GM20431 (cell line): ENCODE data around the gene DIAPH3.

Experiments used
- in situ Hi-C: fragments of 300-500 bp; cut with MseI, MboI; formaldehyde crosslinking; loops from one replicate; pipeline ENCODE4 v1.15.0; 2020; ENCODE audit warnings: low sequenced_read_pairs; ENCODE audit not compliant: unreplicated experiment

The DIAPH3 gene

DNA sequence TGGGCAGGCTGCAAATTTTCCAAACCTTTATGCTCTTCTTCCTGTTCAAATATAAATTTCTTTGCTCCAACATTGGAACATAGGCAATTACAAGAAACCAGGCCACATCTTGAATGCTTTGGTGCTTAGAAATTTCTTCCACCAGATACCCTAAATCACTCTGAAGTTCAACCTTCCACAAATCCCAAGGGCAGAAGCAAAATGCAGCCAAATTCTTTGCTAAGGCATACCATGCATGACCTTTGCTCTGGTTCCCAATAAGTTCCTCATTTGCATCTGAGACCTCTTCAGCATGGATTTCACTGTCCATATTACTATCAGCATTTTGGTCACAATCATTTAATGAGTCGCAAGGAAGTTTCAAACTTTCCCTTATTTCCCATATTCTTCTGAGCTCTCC lies 130.9 kb downstream of the DIAPH3 start:
- in situ Hi-C loops: no loop called here

DNA sequence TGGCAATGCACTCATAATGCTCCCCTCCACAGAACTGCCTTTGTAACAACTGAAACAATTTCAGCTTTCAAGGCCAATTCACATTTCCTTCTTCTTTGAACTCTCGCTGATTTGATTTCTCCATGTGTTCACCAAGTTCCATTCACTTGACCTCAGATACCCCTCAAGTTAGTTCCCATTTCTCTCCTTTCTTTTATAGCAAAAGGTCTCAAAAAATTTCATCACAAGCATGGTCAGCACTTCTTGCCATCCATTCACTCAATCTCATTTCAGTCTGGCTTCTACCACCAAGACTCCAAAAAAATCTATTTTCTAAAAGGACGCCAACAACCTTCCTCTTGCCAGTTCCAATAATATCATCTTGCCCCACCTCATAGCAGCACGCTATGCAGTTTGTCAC lies 135.7 kb downstream of the DIAPH3 start:
- in situ Hi-C loops: no loop called here

DNA sequence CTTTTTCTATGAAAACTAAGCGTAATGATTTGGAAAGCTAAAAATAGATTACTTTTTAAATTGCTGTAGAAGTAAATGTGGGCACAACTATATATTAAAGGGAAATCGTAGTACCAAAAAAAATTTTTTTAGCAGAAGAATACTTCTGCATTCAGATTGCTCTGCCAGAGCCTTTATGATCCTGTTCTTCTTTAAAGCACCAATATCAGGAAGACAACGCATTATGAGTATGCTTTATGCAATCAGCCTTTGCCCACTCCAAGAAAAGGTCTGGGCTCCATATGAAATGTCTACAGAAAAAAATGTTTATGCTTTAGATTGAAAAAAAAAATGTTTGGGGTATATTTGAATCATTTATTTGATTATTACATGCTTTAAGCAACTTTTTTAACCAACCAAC lies 137.4 kb downstream of the DIAPH3 start:
- in situ Hi-C loops: no loop called here

DNA sequence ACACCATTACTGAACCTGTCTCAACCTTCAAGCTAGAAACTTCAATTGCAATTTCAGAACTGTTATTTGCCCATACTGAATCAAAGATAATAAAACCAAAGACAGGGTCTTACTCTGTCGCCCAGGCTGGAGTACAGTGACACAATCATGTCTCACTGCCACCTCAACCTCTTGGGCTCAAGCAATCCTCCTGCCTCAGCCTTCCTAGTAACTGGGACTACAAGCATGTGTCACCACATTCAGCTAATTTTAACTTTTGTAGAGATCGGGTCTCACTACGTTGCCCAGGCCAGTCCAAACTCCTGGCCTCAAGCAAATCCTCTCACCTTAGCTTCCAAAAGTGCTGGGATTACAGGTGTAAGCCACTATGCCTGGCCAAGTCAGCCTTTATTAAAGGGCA lies 143.4 kb downstream of the DIAPH3 start:
- in situ Hi-C loops: no loop called here

DNA sequence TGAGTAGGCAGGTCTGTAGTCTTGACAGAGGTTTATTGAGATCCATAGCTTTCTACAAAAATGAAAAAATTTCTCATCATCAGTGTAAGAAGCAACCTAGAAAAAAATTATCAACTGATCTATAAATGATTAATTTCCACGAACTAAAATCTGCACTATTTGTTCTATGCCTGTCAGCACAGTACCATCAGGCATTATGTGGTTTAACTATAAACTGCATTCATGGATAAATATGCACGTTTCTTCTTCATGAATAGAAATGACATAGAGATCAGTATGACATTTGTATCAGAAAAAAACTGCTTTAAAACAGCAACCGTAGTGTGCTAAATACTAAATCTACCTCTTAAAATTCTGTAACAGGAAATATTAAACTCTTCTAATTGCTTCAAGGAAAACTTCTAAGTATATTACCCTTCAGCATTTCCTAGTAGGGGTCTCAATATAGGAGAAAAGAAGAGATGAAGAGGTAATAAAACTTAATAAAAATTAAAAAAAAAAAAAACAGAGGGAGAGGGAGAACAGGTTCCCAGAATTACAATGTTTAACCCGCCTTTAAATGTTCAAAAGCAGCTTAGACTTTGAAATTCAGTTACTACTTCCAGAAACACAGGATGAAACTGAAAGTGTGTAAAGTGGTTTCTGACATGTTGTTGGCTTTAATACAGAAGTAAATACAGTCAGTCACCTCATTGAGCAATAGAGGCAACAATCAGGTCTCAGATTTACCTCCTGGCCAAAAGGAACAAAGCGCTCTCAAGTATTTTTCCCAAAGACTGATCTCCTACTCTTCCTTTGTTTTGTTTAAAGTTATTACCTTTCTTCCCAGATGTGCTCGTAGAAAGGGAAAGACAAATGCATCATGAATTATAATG lies 144.4 kb downstream of the DIAPH3 start:
- in situ Hi-C loops: no loop called here

DNA sequence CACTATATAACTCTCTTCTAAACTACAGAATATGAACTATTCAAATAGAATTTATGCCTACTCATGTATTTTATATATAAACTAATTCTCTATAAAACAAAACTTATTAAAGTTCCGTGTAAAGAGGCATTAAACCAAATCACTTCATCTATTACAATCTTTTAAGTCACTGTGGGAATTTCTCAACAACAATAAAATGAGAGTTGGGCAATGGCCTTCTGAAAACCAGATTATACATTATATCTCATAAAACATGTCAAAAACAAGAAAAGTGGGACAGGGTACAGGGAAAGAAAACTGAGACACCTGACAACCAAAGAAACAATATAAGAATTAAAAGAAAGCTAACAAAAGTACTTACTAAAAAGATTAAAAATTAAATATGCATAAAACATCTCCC lies 145.2 kb downstream of the DIAPH3 start:
- in situ Hi-C loops: no loop called here

DNA sequence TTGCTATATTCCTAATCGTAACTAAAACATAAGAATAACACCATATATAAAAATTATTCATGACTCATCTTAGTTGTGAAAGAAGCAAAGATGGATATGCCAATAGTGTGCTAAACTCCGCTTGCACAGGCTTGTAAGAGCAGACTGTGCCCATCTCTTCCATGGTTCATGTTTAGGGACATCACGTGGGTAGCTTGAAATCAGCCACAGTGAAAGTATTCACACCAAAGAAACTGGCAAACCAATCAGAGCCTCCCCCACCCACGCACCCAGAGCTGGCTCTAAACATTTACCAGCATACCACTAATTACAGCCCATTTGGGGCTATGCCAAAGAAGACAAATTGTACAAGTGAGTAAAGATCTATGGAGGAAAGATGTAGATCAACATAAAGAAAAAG lies 147.5 kb downstream of the DIAPH3 start:
- in situ Hi-C loops: no loop called here

DNA sequence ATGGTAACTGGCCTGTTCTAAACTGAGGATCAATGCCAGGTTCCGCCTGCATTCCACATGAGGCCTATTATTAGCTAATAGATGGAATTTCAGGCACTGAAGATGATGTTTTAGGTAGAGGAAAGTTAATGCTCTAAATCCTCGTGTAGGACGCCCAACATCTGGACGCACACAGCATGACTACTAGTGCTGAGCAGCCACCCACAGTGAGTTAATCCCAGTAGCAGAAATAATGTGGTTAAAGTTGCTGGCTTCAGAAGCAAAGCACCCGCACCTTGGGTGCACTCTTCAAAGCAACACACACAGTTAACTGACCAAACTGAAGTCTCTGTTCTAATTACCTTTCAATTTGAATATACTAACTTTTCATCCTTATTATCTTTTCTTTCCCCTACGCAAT lies 150.6 kb downstream of the DIAPH3 start:
- in situ Hi-C loops: no loop called here

DNA sequence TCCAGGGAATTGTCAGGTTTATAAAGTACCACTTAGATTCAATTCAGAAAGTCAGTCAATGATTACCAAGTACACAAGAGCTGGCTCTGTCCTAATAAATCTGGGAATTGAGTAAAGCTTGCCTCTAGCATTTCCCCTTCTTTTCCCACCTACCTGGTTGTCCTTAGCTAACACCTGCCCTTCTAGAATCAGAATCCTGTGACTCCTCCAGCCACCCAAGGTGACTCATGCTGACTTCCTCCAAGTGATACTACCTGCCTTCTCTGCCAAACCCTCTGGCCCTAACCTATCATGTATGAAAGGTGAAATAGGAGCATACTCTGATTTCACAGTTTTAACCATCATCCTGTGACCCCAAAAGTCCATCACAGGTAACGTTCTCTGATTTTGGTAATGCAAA lies 151.2 kb downstream of the DIAPH3 start:
- in situ Hi-C loops: no loop called here

DNA sequence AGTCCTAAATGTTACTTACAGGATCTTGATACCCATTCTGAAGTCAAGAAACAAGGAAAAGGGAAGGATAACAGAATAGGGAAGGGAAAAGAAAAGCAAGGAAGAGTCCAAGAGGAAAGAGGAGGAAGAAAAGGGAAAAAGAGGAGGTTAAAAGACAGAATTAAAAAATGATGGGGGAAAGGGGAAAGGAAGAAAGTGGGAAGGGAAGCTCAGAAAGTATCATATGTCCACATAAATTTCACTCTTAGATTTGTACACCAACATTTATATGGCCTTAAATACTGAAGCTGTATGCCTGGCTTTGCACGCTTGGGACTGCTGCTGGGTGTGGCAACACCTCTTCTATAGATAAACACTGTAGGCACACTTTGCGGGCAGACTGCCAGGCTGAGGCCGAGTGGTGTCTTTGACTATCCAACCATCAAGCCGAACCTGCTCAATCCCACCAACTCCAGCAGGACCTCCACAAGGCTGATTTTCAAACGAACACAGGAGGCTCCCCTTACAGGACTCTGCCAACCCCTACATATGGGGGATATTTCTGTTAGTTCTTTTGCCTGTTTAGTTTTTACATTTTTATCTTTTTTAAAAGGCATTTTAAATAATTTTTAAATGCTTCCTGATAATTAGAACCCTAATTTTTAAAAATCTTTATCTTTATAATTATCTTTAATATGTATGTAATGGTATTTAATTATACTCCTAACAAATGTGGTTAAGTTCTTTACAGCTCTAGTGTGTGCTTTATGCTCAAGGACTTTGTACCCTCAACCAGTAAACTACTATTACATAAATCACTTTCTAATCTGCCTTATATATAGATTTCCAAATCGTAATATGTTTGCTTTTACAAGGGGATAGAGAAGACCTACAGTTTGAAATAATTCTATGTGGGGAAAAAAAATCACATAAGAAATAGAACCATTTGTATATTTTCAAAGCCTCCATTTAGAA lies 154.2 kb downstream of the DIAPH3 start:
- in situ Hi-C loops: no loop called here

DNA sequence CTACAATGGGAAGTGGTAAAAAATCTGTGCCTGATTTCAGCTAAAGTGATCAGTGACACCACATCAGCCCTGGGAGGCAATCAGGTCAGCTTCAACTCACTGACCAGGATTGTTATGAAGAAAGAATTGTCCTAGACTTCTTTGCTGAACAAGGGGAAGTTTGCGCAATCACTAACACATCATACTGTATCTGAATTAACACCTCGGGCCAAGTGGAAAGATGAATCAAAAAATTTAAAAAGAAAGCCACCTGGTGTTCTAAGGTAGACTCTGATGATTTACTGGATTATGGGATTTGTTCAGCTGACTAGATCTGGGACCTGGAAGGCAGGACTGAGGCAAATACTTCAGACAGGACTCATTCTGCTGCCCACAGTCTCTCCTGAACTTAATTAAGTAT lies 161.8 kb downstream of the DIAPH3 start:
- in situ Hi-C loops: no loop called here

DNA sequence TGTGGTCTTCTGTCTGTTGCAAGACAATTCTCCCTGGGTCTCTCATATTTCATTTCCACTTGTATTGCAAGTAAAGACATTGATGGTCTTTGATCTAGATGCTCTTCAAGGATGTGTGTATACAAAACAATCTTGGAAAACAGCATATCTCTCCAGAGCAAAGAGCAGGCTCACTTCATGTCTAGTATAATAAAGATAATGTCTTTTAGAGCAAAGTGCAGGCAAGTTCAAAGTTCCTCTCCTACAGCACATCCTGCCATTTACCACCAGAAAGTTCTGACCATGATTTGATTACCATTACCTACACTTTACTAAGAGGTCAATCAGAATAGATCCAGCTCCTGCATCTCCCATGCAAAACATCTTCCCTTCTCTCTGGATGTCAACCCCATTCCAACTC lies 162.8 kb downstream of the DIAPH3 start:
- in situ Hi-C loops: no loop called here

DNA sequence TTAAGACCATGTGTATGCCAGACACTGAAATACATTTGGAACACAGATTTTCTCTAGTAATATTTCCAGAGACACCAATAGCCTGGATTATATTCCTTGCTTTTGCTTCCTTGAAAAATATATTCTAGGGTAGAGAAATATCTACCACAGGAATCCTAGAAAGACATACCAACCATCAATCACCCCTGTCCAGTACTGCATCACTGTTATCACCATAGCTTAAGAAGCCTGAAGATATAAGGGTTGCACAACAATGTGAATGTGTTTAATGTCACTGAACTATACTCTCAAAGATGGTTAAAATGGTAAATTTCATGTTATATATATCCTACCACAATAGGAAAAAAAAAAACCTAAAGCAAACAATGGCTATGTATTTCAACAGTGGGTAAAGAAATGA lies 163.6 kb downstream of the DIAPH3 start:
- in situ Hi-C loops: no loop called here

DNA sequence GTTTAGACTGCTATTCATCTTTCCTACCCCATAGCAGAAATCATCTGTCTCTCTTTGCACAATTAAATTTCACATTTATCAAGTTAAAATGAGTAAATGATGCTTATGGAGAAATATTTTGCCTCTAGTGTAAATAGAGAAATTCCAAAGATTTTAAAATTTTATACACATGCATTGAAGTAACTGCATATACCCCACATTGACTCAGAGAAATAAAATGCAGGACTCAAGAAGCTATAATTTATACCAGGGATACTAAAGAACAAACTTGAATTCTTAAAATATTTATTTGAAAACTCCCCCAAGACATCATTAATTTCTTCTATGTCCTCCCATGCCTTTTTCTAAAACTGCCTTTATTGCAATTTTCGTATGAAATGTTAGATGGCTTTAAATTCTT lies 165.8 kb downstream of the DIAPH3 start:
- in situ Hi-C loops: no loop called here

DNA sequence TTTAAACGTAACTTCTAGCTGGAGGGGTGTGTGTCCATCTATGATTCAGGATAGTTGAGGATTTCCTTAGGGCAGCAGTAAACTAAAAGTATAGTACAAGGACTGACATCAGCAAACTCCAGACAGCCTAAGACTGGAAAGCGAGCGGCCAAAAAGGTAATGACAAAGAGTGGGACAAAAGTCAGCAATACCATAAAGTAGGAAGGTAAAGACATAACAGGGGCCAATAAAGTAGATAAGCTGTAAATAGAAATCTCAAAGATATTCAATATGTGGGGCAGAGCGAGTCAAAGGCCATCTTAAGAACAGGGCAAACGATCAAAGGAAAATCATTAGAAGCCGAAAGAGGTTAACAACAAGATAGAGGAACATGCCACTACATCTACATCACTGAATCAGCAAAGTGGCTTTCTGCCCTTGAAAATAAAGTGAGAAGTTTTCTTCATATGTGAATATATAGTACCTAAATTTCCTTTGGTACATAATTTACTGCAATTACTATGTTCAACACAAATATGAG lies 167.2 kb downstream of the DIAPH3 start:
- in situ Hi-C loops: no loop called here

DNA sequence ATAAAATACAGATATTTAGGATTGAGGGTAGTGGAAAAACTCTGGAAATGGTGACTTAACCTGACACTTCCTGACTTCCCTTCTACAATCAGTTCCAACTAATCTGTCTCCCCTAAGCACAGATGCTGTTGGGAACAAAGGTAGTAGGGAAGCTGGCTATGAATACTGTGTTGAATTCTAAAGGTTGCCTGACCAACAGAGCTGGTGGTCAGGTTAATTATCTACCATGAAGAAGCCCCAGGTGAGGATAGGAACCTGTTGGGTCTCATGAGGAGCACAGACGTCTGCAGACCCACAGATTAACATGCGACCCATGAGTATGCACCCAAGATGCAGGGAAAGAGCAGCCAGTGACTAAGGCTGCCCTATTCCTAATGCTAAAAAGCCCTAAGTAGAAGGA lies 172.3 kb downstream of the DIAPH3 start:
- in situ Hi-C loops: no loop called here

DNA sequence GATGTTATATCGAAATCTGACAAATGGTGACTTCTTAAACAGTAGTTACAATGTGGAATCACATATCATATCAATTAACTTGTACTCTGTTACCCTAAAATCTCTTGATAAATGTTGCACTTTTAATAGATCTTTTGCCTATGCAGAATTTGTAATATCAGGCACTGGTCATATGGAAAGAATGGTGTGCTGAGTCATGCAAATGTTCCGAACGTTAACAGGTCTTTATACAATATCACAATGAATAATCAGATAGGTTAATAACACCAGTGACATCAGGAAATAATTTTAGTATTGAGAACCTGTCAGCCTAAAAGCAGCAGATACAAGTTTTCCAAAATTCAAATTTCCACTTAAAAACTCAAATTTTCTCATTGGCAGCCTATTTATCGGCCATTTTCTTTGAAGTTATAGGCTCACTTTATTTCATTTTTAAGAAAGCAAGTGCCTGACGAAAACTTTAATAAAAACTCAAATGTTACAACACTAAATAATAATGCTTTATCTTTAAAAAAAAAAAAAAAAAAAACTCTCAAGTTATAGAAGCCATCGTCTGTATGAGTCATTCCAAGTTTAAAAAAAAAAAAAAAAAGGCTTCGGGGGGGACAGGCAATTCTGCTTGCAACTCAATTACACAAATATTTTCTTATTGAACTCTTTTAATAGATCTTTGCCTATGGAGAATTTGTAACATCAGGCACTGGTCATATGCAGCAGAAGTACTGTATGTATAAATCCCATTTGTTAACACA lies 180.9 kb downstream of the DIAPH3 start:
- in situ Hi-C loops: no loop called here

DNA sequence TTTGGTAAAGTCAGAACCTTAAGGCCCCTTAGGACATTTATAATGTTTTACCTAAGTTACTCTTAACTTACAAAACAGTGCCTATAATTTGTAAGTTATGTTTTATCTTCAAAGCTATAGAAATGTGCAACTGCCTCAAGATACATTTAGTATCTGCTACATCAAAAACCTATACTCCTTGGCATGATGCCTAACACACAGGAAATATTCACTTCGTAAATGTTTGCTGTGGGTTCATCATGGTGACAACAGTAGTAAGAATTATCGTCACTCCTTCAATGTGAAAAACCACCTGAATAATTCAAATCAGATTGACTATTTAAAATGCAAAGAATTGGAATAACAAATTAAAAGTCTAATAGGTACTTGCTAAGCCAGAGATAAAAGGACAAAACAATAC lies 184.1 kb downstream of the DIAPH3 start:
- in situ Hi-C loops: no loop called here

DNA sequence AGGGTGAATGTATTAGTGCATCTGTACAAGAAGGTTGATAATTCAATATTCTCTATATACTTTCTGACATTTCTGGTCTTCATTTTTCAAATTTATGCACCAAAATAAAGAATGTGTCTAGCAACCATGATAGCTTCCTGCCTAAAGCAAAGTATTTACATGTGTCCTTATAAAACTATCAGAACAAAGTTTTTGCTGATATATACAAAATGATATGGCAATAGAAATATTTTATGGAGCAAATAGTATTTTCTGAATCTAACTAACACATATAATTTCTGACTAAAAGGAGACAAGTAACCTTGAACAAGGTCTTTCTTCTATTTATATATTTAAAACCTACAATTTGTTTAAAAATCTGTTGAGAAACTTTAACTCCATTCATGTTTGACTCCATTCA lies 184.9 kb downstream of the DIAPH3 start:
- in situ Hi-C loops: no loop called here

DNA sequence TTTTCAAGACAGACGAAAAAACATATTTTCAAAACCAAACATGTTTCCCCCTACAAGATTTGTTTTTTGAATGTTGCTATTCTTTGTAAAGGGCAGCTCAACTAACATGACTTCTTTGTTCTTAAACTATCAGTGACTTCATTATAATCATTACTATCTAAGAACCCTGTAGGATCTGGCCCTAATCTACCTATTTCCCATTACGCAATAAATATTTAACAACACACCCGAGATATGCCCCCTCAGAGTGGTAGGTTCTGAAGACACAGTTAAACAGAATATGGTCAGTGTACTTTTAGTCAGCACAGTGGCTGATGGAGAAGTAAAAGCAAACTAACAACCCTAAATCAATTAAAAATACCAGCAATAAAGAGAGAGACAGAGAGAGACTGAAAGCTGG lies 186.9 kb downstream of the DIAPH3 start:
- in situ Hi-C loops: no loop called here
